ENCODE results near the gene CTNNBIP1.
"Not testable (repeated sequence)": the region's sequence is repeated elsewhere in the genome, so short reads cannot be mapped to it uniquely, and the experiment has no call there.

CTNNBIP1 gene

GRCh38 chr1:9826087-9826486, 84.0 kb downstream of the CTNNBIP1 start:
- no peak for DNase-seq

- peak; percentile 33 to 83 for DNase-seq
Observed at GRCh38 chr1:9825093-9826074, 84.7 kb downstream of the CTNNBIP1 start.

DNA sequence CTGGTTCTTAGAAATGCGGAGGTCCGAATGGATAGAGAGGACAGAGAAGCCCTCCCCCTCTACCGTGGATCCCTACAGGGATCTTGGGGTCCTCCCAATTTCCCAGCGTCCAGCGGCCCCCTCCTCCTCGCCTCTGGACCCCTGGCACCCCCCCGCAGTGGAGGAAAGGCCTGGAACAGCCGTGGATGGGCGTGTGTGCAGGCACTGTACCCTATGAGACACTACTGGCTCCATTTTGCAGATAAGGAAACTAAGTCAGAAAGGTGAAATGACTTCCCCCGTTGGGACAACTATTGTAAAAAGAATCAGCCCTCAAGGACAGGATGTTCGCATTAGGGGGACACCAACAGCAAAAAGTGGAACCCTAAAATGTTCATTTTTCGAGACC, 85.4 kb downstream of the CTNNBIP1 start:
- DNase-seq = no peak

GRCh38 chr1:9823943-9824701, 85.9 kb downstream of the CTNNBIP1 start, which contains the start of gene CLSTN1:
CLSTN1 (minus strand) TSS chr1:9823965; CDS start chr1:9823733, 232 bp downstream.
- peak; percentile 55 to 83 for DNase-seq

GRCh38 chr1:9823693-9823942, 86.5 kb downstream of the CTNNBIP1 start:
- DNase-seq = no peak

- DNase-seq = peak in 1 of 2 experiments; percentile 35
Observed at GRCh38 chr1:9822897-9823692, 87.0 kb downstream of the CTNNBIP1 start.

DNA sequence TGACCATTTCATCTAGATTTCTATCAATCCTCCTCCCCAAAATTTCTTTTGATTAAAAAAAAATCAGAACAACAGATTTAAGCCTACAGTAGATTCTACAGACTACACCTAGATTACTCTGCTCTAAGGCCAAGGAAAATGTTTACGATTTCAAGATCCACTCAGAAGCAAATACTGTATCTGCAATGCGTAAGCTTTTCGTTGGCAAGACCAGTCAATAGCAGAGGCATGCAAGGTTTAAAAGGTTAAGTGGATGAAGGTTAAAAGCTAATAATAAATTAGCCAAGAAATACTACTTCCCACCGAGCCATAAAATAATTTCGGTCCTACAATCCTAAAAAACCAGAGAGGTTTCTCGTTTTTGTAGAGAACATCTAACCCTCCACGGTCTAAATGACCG, 87.6 kb downstream of the CTNNBIP1 start:
- DNase-seq = no peak

GRCh38 chr1:9821710-9822109, 88.4 kb downstream of the CTNNBIP1 start:
- no peak for DNase-seq

DNA sequence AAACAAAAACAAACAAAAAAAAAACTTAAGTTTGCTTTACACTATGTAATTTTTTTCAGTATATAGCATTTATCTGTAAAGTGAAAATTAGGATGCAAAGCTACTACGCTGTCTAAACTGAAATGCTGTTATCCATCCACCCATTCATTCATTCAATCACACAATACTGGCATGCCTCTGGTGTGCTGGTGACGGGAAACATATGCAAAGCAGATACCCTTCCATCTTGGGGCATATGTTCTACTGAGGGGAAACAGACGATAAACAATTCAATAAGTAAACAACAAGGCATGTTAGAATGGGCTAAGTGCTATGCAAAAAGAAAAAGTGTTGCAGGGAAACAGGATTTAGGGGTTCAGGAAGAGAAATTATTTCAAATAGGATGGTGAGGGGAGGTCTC, 89.5 kb downstream of the CTNNBIP1 start:
- no peak for DNase-seq

DNA sequence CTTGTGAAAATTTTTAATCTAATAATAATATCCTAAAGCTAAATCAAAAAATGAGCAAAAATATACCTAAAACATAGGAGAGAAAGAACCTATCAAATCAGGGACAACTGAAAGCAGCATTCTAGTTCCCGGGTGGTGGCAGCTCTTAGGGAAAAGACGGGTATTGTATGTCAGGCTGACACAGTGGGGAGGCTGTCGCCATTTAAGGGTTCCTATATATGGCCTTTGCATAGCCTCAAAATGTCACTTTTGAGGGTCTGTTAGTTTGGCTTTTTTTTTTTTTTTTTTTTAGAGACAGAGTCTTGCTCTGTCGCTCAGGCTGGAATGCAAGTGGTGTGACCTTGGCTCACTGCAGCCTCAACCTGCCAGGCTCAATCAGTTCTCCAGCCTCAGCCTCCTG, 92.3 kb downstream of the CTNNBIP1 start:
- DNase-seq = no peak

DNA sequence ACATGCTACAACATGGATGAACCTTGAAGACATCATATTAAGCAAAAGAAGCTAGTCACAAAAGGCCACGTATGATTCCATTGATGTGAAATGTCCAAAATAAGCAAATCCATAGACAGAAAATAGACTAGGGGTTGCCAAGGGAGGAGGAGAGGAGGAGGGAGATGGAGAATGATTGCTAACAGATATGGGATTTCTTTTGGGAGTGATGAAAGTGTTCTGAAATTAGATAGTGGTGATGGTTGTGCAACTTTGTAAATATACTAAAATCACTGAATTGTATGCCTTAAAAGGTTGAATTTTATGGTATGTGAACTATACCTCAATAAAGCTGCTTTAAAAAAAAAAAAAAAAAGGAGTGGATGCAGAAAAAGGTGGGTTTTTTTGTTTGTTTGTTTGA, 93.9 kb downstream of the CTNNBIP1 start:
- no peak for DNase-seq

GRCh38 chr1:9815150-9815549, 94.9 kb downstream of the CTNNBIP1 start:
- no peak for DNase-seq

- DNase-seq = no peak
Observed at GRCh38 chr1:9814619-9815018, 95.5 kb downstream of the CTNNBIP1 start.

DNA sequence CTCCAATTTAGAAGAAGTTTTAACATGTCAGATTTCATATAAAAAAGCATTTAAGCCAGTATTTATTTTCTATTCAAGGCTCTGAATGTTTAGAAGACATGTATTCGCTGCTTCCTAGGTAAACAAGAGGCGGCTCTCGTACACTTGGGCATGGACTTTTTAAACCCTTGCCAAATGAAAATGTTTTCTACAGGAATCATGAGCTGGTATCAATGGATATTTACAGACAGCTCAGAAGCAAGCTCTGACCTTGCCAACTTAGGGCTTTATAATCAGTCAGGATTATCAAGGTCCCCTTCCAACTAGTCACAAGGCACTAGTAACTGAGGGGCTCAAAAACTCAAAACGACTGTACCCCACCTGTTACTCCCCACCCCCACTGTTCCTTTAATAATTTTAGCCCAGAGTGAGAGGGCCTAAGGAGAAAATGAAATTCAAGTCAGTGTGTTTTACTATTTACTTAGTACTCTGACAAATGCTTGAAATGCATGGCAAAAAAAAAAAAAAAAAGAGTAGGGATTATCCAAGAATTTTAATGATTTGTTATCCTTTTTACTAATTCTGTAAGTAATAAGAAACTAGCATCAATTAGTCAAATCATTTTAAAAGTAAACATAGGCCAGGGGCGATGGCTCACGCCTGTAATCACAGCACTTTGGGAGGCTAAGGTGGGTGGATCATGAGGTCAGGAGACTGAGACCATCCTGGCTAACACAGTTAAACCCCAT, 98.7 kb downstream of the CTNNBIP1 start:
- DNase-seq = no peak

- DNase-seq = no peak
Observed at GRCh38 chr1:9809100-9809510, 101.0 kb downstream of the CTNNBIP1 start.

DNA sequence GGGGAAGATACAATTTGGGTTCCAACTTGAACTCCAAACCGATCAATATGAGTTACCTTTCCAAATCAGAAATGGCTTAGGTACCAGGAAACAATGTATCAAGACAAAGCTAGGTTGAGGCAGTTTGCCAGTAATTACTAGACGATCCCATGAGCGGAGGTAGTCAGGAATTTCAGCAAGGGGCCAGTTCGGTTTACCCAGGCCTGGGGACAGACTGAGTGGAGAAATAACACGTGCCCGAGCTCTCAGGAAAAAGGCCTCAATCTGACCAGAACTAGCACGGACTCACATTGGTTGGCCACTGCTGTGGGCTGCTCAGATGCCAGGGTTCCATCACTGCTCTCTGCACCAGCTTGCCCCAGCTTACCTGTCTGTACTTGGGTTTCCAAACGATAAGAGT, 101.6 kb downstream of the CTNNBIP1 start:
- no peak for DNase-seq

GRCh38 chr1:9807541-9807940, 102.5 kb downstream of the CTNNBIP1 start:
- no peak for DNase-seq

DNA sequence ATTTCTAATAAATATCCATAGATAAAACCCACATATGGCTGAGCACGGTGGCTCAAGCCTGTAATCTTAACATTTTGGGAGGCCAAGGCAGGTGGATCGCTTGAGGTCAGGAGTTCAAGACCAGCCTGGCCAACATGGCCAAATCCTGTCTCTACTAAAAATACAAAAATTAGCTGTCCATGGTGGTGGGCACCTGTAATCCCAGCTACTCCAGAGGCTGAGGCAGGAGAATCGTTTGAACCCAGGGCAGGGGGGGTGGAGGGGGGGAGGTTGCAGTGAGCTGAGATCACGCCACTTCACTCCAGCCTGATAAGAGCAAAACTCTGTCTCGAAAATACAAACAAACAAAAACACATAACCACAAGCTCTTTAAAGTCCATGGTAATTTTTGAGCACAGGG, 104.1 kb downstream of the CTNNBIP1 start:
- DNase-seq = not testable (repeated sequence)

GRCh38 chr1:9805006-9805508, 105.0 kb downstream of the CTNNBIP1 start:
- DNase-seq = no peak

DNA sequence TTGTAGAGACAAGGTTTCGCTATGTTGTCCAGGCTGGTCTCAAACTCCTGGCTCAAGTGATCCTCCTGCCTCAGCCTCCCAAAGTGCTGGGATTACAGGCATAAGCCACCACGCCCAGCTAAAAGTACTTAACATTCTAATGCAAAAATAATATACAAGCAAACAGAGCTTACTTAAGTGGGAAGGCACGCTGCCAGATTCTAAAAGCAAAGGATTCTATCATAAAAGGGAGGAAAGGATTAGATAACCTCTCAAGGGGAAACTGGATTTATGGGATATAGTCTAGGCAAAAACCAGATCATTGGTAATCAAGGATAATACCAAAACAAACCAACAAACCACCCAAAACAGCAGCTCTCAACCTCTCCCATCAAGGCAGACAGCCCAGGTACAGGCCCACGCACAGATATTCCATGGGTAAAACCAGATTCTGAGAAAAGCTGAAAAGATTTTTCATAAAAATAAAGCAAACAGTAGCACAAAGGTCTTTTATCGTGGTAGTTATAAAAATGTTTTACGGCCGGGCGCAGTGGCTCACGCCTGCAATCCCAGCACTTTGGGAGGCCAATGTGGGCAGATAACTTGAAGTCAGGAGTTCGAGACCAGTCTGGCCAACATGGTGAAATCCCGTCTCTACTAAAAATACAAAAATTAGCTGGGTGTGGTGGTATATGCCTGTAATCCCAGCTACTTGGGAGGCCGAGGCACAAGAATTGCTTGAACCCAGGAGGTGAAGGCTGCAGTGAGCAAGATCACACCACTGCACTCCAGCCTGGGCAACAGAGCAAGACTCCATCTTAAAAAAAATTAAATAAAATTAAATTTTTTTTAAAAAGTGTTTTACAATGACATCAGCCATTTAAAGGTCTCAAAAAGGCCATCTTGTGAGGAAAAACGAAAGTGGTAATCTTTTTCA, 106.8 kb downstream of the CTNNBIP1 start:
- peak; percentile 58 to 63 for DNase-seq

DNA sequence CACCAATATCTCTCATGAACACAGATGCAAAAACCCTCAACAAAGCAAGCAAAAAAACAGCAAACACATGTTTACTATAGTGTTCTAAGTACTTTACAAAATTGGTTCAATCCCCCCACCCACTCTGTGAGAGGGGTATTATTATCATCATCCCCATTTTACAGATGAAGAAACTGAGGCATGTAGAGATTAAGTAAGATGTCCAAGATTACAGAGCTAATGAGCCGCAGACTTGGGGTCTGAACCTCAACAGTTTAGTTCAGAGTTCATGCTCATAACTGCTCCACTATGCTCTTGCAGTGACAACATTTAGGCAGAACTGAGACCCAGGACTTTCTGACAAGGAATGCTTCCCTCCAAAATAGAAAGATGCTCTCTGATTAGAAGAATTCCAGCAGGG, 108.2 kb downstream of the CTNNBIP1 start:
- DNase-seq = no peak
